Measurements from ENCODE around the gene RMC1.
"Not testable (repeated sequence)": the region's sequence is repeated elsewhere in the genome, so short reads cannot be mapped to it uniquely, and the experiment has no call there.

The RMC1 gene

GRCh38 chr18:23553887-23554286, 50.6 kb downstream of the RMC1 start:
- TF ChIP-seq, protein P1, sequence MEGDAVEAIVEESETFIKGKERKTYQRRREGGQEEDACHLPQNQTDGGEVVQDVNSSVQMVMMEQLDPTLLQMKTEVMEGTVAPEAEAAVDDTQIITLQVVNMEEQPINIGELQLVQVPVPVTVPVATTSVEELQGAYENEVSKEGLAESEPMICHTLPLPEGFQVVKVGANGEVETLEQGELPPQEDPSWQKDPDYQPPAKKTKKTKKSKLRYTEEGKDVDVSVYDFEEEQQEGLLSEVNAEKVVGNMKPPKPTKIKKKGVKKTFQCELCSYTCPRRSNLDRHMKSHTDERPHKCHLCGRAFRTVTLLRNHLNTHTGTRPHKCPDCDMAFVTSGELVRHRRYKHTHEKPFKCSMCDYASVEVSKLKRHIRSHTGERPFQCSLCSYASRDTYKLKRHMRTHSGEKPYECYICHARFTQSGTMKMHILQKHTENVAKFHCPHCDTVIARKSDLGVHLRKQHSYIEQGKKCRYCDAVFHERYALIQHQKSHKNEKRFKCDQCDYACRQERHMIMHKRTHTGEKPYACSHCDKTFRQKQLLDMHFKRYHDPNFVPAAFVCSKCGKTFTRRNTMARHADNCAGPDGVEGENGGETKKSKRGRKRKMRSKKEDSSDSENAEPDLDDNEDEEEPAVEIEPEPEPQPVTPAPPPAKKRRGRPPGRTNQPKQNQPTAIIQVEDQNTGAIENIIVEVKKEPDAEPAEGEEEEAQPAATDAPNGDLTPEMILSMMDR (IDR thresholded peaks at IDR 0.05; ENCODE audit: control insufficient read depth, insufficient read depth, low read depth, low read length, missing control alignments), result no peak
- no peak for DNase-seq (ENCODE audit: low read depth)
- no peak overlapping the region for H3K4me3 ChIP-seq (ENCODE audit: control insufficient read depth, low read depth, low read length)

DNA sequence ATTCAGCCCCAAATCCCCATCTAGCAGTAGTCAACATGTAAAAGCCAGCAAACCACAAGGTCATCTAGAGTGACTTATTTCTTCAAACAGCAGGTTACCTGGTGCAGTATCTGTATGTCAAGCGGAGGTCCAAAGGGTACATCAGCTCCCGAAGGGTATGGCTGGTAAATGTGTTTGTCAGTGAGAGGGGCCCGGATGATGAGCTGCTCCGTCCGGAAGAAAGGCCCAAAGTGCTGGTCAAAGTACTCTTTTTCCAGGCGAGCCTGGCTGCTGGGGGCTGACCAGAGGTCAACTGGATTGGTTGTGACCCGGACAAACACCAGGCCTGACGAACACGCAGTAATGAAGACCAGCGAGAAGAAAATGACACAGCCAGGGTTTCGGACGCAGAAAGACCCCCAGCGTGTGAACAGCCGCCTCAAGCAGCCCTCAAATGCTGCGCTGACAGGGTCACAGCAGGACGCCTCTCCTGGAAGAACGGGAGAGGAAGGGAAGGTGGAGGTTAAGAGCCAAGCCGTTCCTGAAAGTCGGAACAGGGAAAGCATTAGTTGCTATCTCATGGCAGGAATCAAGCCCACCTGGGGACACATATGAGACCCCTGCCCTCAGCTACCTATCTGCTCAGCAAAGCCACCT, 53.0 kb downstream of the RMC1 start:
- DNase-seq (ENCODE audit: low read depth), result no peak
- TF ChIP-seq, protein P1 (IDR thresholded peaks at IDR 0.05; ENCODE audit: control insufficient read depth, insufficient read depth, low read depth, low read length, missing control alignments), result no peak
- no peak overlapping the region for H3K4me3 ChIP-seq (ENCODE audit: control insufficient read depth, low read depth, low read length)

GRCh38 chr18:23557511-23557910, 54.2 kb downstream of the RMC1 start:
- not testable (repeated sequence) for DNase-seq (ENCODE audit: low read depth); H3K4me3 ChIP-seq (ENCODE audit: control insufficient read depth, low read depth, low read length)

DNA sequence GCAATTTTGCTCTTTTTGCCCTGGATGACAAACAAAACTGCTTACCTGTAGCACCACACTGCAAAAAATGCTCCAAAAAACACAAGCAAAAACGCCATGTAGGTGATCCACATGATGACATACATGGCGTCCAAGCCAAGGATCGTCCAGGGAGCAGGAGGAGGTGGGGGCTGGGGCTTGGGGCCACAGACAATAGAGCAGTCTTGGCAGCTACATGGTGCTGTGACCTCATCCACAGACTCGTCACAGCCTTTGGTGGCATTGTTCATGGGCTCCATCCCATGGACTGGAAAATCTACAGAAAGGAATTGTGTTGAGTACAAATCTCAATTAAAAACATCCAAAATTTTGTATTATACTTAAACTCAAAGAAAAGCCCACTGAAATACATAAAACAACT, 56.9 kb downstream of the RMC1 start:
- no peak overlapping the region for H3K4me3 ChIP-seq (ENCODE audit: control insufficient read depth, low read depth, low read length)
- TF ChIP-seq, protein P1 (IDR thresholded peaks at IDR 0.05; ENCODE audit: control insufficient read depth, insufficient read depth, low read depth, low read length, missing control alignments), result no peak
- no peak for DNase-seq (ENCODE audit: low read depth)

GRCh38 chr18:23563377-23564043, 60.2 kb downstream of the RMC1 start:
- no peak overlapping the region for H3K4me3 ChIP-seq (ENCODE audit: control insufficient read depth, low read depth, low read length)
- no peak for DNase-seq (ENCODE audit: low read depth)
- TF ChIP-seq, protein P1 (IDR thresholded peaks at IDR 0.05; ENCODE audit: control insufficient read depth, insufficient read depth, low read depth, low read length, missing control alignments), result no peak

GRCh38 chr18:23565916-23566547, 62.7 kb downstream of the RMC1 start:
- DNase-seq (ENCODE audit: low read depth), result no peak
- TF ChIP-seq, protein P1 (IDR thresholded peaks at IDR 0.05; ENCODE audit: control insufficient read depth, insufficient read depth, low read depth, low read length, missing control alignments), result no peak
- H3K4me3 ChIP-seq (ENCODE audit: control insufficient read depth, low read depth, low read length), result no peak overlapping the region

DNA sequence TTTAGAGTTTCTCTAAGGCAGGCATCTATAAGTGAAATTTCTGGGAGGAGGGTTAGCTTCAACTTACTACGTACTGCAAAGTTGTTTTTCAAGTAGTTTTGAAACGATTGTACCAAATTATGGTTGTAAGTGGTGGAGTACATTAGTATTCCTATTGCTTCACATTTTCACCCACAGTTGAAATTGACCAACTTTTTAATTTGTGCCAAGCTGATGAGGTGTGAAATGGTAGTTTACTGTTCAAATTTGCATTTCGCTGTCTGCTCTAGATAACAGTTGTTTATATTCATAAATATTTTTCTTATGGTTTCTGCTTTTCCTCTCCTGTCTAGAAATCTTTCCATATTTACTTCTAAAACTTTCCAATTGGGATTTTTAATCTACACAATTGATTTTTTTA, 64.4 kb downstream of the RMC1 start:
- H3K4me3 ChIP-seq (ENCODE audit: control insufficient read depth, low read depth, low read length), result no peak overlapping the region
- DNase-seq (ENCODE audit: low read depth), result no peak
- TF ChIP-seq, protein P1 (IDR thresholded peaks at IDR 0.05; ENCODE audit: control insufficient read depth, insufficient read depth, low read depth, low read length, missing control alignments), result no peak

All from AG09309 (cell line).